OCI-LY7 (cell line): ENCODE data around the gene MUC4. TPM values are rescaled to one million over a fixed set of nuclear protein-coding genes. Genes with fewer than 3 reads are reported as not detected.

Experiments
- BruUV-seq: library from RNA; stranded (reverse); fragments of 400-500 nt; replicated peaks from 2 replicates; lab custom pipeline; 2021; lab: Mats Ljungman, UMichigan
- CTCF ChIA-PET: fragments of 300-600 bp; sonication (Branson Sonifier 250); formaldehyde crosslinking; loops from one replicate; lab custom pipeline; 2022; ENCODE audit warnings: antibody characterized with exemption; ENCODE audit not compliant: unreplicated experiment; lab: Charles Lee
- POLR2A ChIA-PET: fragments of 300-600 bp; sonication (Branson Sonifier 250); formaldehyde crosslinking; loops from one replicate; lab custom pipeline; 2022; ENCODE audit warnings: antibody characterized with exemption; lab: Charles Lee
- DNase-seq: peaks from one replicate; pipeline ENCODE4 v3.0.0-alpha.2; 2015; ENCODE audit warnings: low spot score
- H2AFZ ChIP-seq: fragments of 200-600 bp; sonication (generic), shearing (Covaris generic); 2 replicates; pipeline ENCODE4 v1.6.1; 2014; ENCODE audit warnings: mild to moderate bottlenecking, antibody characterized with exemption, low read length, moderate library complexity
- H3K27ac ChIP-seq: fragments of 200-600 bp; sonication (generic); 2 replicates; pipeline ENCODE4 v1.5.1; 2014; ENCODE audit warnings: mixed run types, low read depth, mild to moderate bottlenecking, moderate library complexity, low read length, inconsistent platforms; ENCODE audit not compliant: poor library complexity, severe bottlenecking
- H3K36me3 ChIP-seq: fragments of 200-600 bp; sonication (generic); 2 replicates; pipeline ENCODE4 v1.6.1; 2014; ENCODE audit warnings: mild to moderate bottlenecking, antibody characterized with exemption, low read length, moderate library complexity, mixed read lengths; ENCODE audit not compliant: insufficient read depth
- H3K4me1 ChIP-seq: fragments of 200-600 bp; sonication (generic); 2 replicates; pipeline ENCODE4 v1.5.1; 2014; ENCODE audit warnings: mild to moderate bottlenecking, low read length; ENCODE audit not compliant: insufficient read depth, poor library complexity, severe bottlenecking
- H3K4me2 ChIP-seq: fragments of 200-600 bp; sonication (generic); 2 replicates; pipeline ENCODE4 v1.6.1; 2014; ENCODE audit warnings: mild to moderate bottlenecking, low read length
- H3K4me3 ChIP-seq: fragments of 200-600 bp; sonication (generic); 2 replicates; pipeline ENCODE4 v1.5.1; 2014; ENCODE audit warnings: mild to moderate bottlenecking, low read depth, low read length; ENCODE audit not compliant: poor library complexity, severe bottlenecking
- H3K79me2 ChIP-seq: fragments of 200-600 bp; sonication (generic); 2 replicates; pipeline ENCODE4 v1.6.1; 2016; ENCODE audit warnings: low read depth, mild to moderate bottlenecking, low read length, moderate library complexity, mixed read lengths; ENCODE audit not compliant: insufficient read depth
- H3K9me2 ChIP-seq: fragments of 200-600 bp; sonication (generic); 2 replicates; pipeline ENCODE4 v1.6.1; 2016; ENCODE audit warnings: mild to moderate bottlenecking, low read length, mixed read lengths; ENCODE audit not compliant: insufficient read depth
- H3K9me3 ChIP-seq: fragments of 200-600 bp; sonication (generic); 2 replicates; pipeline ENCODE4 v1.6.1; 2014; ENCODE audit warnings: mild to moderate bottlenecking, mixed run types, low read length, mixed read lengths
- H4K20me1 ChIP-seq: fragments of 200-600 bp; sonication (generic); 2 replicates; pipeline ENCODE4 v1.6.1; 2014; ENCODE audit warnings: mild to moderate bottlenecking, antibody characterized with exemption, low read length, moderate library complexity, mixed read lengths; ENCODE audit not compliant: insufficient read depth
- CTCF ChIP-seq: fragments of 200-600 bp; sonication (generic); conservative IDR thresholded peaks from 2 replicates; pipeline ENCODE4 v1.5.1; 2014; ENCODE audit warnings: mild to moderate bottlenecking, antibody characterized with exemption, low read length, moderate library complexity, mixed read lengths
- EZH2phosphoT487 ChIP-seq: fragments of 200-600 bp; sonication (generic); IDR thresholded peaks from 2 replicates; pipeline ENCODE4 v1.6.1; 2018; ENCODE audit warnings: low read depth, borderline replicate concordance, mild to moderate bottlenecking, mixed run types, antibody characterized with exemption, low read length, moderate library complexity, mixed read lengths
- intact Hi-C: fragments of 100-400 bp; cut with micrococcal nuclease; formaldehyde crosslinking; loops from one replicate; pipeline ENCODE4 v1.10.0; 2022; ENCODE audit not compliant: unreplicated experiment
- total RNA-seq, 2 experiments: library from RNA; depleted of rRNA in 1 of 2; stranded (reverse); fragments of >200 nt in 1 of 2; shearing (Covaris generic) in 1 of 2; gene quantifications; 2 replicates each; pipeline ENCODE4 v1.2.3, GENCODE V29; 2014 to 2022

Gene MUC4
- total RNA-seq, 2 experiments from 2014 or later, result 0.03 to 0.42 TPM

- DNase-seq, result no peak
- TF ChIP-seq EZH2phosphoT487 (no peak), CTCF (no peak)
- ChIA-PET POLR2A (interaction anchor here (0.6 kb wide), 2 partner anchors 14 to 866 kb away, joined by 3 read pairs; no protein-coding TSS in a partner anchor), CTCF (no interaction called here)
- no TSS peak for BruUV-seq
- Histone ChIP-seq H4K20me1 (no peaks in the 10 kb centered on the region), H3K79me2 (no peaks in the 10 kb centered on the region), H3K36me3 (no peaks in the 10 kb centered on the region), H3K4me1 (no peaks in the 10 kb centered on the region), H3K9me2 (no peaks in the 10 kb centered on the region), H3K9me3 (no peaks in the 10 kb centered on the region), H3K4me2 (no peak overlapping the region), H3K27ac (no peak overlapping the region), H3K4me3 (no peak overlapping the region), H2AFZ (no peak overlapping the region)
- intact Hi-C loops, result no loop called here
Measured at GRCh38 chr3:195701042-195701915, 110.5 kb downstream of the MUC4 start.

- ChIA-PET CTCF (no interaction called here), POLR2A (interaction anchor here (0.5 kb wide), 1 partner anchor 301 kb away, joined by 3 read pairs; no protein-coding TSS in a partner anchor)
- H3K36me3 ChIP-seq, result no peaks in the 10 kb centered on the region
- no peaks in the 10 kb centered on the region for H3K79me2 ChIP-seq
- H2AFZ ChIP-seq, result no peak overlapping the region
- H3K9me3 ChIP-seq, result no peaks in the 10 kb centered on the region
- H3K9me2 ChIP-seq, result no peaks in the 10 kb centered on the region
- H3K4me3 ChIP-seq, result no peak overlapping the region
- no peak for DNase-seq
- H4K20me1 ChIP-seq, result no peaks in the 10 kb centered on the region
- TF ChIP-seq EZH2phosphoT487 (no peak), CTCF (no peak)
- H3K4me1 ChIP-seq, result no peaks in the 10 kb centered on the region
- H3K4me2 ChIP-seq, result no peak overlapping the region
- no TSS peak for BruUV-seq
- no peak overlapping the region for H3K27ac ChIP-seq
- intact Hi-C loops, result no loop called here
Measured at GRCh38 chr3:195700319-195700718, 111.4 kb downstream of the MUC4 start.

- BruUV-seq, result no TSS peak
- Histone ChIP-seq H4K20me1 (no peaks in the 10 kb centered on the region), H3K27ac (no peak overlapping the region), H3K9me3 (no peaks in the 10 kb centered on the region), H2AFZ (no peak overlapping the region), H3K9me2 (no peaks in the 10 kb centered on the region), H3K4me2 (no peak overlapping the region), H3K4me1 (no peaks in the 10 kb centered on the region), H3K79me2 (no peaks in the 10 kb centered on the region), H3K36me3 (peaks cover under 1% of the 10 kb centered on the region), H3K4me3 (no peak overlapping the region)
- DNase-seq, result no peak
- intact Hi-C loops, result no loop called here
- TF ChIP-seq EZH2phosphoT487, result no peak
- ChIA-PET POLR2A (interaction anchor here (0.5 kb wide), 1 partner anchor 302 kb away, joined by 3 read pairs; no protein-coding TSS in a partner anchor), CTCF (no interaction called here)
Measured at GRCh38 chr3:195699860-195700259, 111.9 kb downstream of the MUC4 start.
